ENCODE data around the gene AP2B1. TPM values are rescaled to one million over a fixed set of nuclear protein-coding genes. Genes with fewer than 3 reads are reported as not detected.

Gene AP2B1
- total RNA-seq, 1 donor from 2014 or later = 142 TPM

GRCh38 chr17:35569405-35569804, 17.7 kb upstream of the AP2B1 start:
- H3K4me3 ChIP-seq (ENCODE audit: low read depth, low read length) = no peak overlapping the region

GRCh38 chr17:35575759-35576158, 11.4 kb upstream of the AP2B1 start:
- TF ChIP-seq CTCF (conservative IDR thresholded peaks at IDR 0.05; ENCODE audit: low read depth, low read length) = no peak
- no peak overlapping the region for H3K4me3 ChIP-seq (ENCODE audit: low read depth, low read length)

More at GRCh38 chr17:35569405-35569804, 17.7 kb upstream of the AP2B1 start:
- TF ChIP-seq CTCF (conservative IDR thresholded peaks at IDR 0.05; ENCODE audit: low read depth, low read length) = no peak
- no peak for DNase-seq (ENCODE audit: low read depth)

GRCh38 chr17:35577830-35578196, 9.3 kb upstream of the AP2B1 start:
- peak overlapping the region; percentile 84 for H3K4me3 ChIP-seq (ENCODE audit: low read depth, low read length)
- TF ChIP-seq CTCF (conservative IDR thresholded peaks at IDR 0.05; ENCODE audit: low read depth, low read length) = no peak
- DNase-seq (ENCODE audit: low read depth) = no peak

More at GRCh38 chr17:35575759-35576158, 11.4 kb upstream of the AP2B1 start:
- DNase-seq (ENCODE audit: low read depth) = no peak

- DNase-seq (ENCODE audit: low read depth) = no peak
- TF ChIP-seq CTCF (conservative IDR thresholded peaks at IDR 0.05; ENCODE audit: low read depth, low read length) = no peak
- H3K4me3 ChIP-seq (ENCODE audit: low read depth, low read length) = peak within 1 kb of the TSS; percentile 84
These were observed 8.8 kb upstream of the AP2B1 start, which contains the start of gene PEX12 for GRCh38 chr17:35578197-35578928. PEX12 (minus strand) TSS chr17:35578571; CDS start chr17:35578021, 550 bp downstream.

GRCh38 chr17:35578929-35579432, 8.1 kb upstream of the AP2B1 start:
- DNase-seq (ENCODE audit: low read depth) = no peak
- peak overlapping the region; percentile 84 for H3K4me3 ChIP-seq (ENCODE audit: low read depth, low read length)
- TF ChIP-seq CTCF (conservative IDR thresholded peaks at IDR 0.05; ENCODE audit: low read depth, low read length) = no peak

- TF ChIP-seq CTCF (conservative IDR thresholded peaks at IDR 0.05; ENCODE audit: low read depth, low read length) = no peak
- no peak overlapping the region for H3K4me3 ChIP-seq (ENCODE audit: low read depth, low read length)
- no peak for DNase-seq (ENCODE audit: low read depth)
These were observed 3.1 kb upstream of the AP2B1 start for GRCh38 chr17:35584061-35584460.
